Mammary epithelial cell (primary cell): ENCODE results near the gene SLC6A2.
"Not testable (repeated sequence)": the region's sequence is repeated elsewhere in the genome, so short reads cannot be mapped to it uniquely, and the experiment has no call there.

ENCODE experiments used
- EZH2 ChIP-seq: IDR thresholded peaks from 2 replicates; pipeline ENCODE4 v1.6.1; 2012; ENCODE audit warnings: low read length, inconsistent platforms, borderline replicate concordance
- TF ChIP-seq, protein P1 (sequence below), 2 donors: IDR thresholded peaks in 1 of 2; conservative IDR thresholded peaks in 1 of 2; 2 replicates each; pipeline ENCODE4 v1.5.1; 2011 to 2012; ENCODE audit warnings: inconsistent platforms in 2 of 2, low read length in 2 of 2, mild to moderate bottlenecking in 2 of 2, control low read depth in 1 of 2, low read depth in 1 of 2; ENCODE audit not compliant: insufficient read depth in 1 of 2; ENCODE audit errors: extremely low read depth in 1 of 2

DNA sequence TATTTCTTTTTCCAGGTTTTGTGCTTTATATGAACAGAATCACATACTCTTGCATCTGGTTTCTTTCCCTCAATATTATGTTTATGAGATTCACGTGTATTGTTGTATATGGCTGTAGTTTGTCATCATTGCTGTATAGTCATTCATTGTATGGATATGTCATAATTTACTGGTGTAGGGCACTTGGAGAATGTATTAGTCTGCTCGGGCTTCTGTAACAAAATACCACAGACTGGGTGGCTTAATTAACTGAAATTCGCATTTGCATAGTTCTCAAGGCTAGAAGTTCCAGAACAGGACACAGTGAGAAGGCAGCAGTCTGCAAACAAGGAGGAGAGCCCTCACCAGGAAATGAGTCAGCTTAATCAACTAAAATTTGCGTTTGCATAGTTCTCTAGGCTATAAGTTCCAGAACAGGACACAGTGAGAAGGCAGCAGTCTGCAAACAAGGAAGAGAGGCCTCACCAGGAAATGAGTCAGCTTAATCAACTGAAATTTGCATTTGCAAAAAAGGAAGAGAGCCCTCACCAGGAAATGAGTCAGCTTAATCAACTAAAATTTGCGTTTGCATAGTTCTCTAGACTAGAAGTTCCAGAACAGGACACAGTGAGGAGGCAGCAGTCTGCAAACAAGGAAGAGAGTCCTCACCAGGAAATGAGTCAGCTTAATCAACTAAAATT is 96.8 kb downstream of the SLC6A2 start:
- TF ChIP-seq, protein P1, sequence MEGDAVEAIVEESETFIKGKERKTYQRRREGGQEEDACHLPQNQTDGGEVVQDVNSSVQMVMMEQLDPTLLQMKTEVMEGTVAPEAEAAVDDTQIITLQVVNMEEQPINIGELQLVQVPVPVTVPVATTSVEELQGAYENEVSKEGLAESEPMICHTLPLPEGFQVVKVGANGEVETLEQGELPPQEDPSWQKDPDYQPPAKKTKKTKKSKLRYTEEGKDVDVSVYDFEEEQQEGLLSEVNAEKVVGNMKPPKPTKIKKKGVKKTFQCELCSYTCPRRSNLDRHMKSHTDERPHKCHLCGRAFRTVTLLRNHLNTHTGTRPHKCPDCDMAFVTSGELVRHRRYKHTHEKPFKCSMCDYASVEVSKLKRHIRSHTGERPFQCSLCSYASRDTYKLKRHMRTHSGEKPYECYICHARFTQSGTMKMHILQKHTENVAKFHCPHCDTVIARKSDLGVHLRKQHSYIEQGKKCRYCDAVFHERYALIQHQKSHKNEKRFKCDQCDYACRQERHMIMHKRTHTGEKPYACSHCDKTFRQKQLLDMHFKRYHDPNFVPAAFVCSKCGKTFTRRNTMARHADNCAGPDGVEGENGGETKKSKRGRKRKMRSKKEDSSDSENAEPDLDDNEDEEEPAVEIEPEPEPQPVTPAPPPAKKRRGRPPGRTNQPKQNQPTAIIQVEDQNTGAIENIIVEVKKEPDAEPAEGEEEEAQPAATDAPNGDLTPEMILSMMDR (conservative IDR thresholded peaks at IDR 0.05 in 1 of 2, IDR thresholded peaks at IDR 0.05 in 1 of 2; ENCODE audit: extremely low read depth in 1 of 2, insufficient read depth in 1 of 2, low read depth in 1 of 2, low read length in 2 of 2) = not testable (repeated sequence)
- TF ChIP-seq EZH2 = not testable (repeated sequence)
